ENCODE measurements around the gene SNAP91. TPM values are rescaled to one million over a fixed set of nuclear protein-coding genes. Genes with fewer than 3 reads are reported as not detected.
A peak's percentile ranks its signal among the peaks of the same experiment; 100 is the strongest.

The SNAP91 gene
- total RNA-seq, 6 experiments from 2014 or later: not detected

GRCh38 chr6:83518816-83519480, 190.0 kb downstream of the SNAP91 start:
- 58% methylated on average over 4 of the region's 4 CpGs for WGBS (ENCODE audit: insufficient coverage, low coverage, low lambda C conversion rate, missing lambda C conversion rate)
- Histone ChIP-seq H3K4me1 (no peaks in the 10 kb centered on the region), H3K4me3 (no peak overlapping the region), H3K27ac (no peak overlapping the region), H3K9me3 (no peaks in the 10 kb centered on the region), H3K27me3 (no peaks in the 10 kb centered on the region), H3K36me3 (no peaks in the 10 kb centered on the region)
- intact Hi-C loops (cut with DNase I): loop anchor here in 1 of 2 donors (10.0 kb wide), 1 partner anchor 294 kb away; no protein-coding TSS in a partner anchor
- ATAC-seq (no peak), DNase-seq (no peak)
- TF ChIP-seq, protein P1, sequence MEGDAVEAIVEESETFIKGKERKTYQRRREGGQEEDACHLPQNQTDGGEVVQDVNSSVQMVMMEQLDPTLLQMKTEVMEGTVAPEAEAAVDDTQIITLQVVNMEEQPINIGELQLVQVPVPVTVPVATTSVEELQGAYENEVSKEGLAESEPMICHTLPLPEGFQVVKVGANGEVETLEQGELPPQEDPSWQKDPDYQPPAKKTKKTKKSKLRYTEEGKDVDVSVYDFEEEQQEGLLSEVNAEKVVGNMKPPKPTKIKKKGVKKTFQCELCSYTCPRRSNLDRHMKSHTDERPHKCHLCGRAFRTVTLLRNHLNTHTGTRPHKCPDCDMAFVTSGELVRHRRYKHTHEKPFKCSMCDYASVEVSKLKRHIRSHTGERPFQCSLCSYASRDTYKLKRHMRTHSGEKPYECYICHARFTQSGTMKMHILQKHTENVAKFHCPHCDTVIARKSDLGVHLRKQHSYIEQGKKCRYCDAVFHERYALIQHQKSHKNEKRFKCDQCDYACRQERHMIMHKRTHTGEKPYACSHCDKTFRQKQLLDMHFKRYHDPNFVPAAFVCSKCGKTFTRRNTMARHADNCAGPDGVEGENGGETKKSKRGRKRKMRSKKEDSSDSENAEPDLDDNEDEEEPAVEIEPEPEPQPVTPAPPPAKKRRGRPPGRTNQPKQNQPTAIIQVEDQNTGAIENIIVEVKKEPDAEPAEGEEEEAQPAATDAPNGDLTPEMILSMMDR (IDR thresholded peaks at IDR 0.05): peak in 2 of 4 donors; percentile 7 to 19
- TF ChIP-seq POLR2A (IDR thresholded peaks at IDR 0.05): no peak

DNA sequence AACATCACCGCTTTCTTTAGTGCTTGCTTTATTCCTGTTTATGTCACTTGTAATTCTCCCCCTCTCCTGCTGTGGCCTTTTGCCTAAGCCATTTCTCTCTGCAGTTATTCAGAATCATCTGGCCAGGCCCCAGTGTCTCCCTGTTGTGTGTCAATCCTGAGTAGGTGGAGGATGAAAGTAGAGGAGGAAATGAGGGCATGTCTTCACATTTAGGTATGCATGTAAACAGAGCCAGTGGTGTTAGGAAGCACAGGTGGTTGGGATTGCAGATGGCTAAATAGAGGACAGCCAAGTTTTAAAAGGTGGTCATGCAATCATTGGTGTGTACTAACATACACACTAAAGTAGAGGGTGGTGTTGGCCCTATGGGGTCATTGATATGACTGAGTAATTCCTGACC, 191.4 kb downstream of the SNAP91 start:
- TF ChIP-seq, protein P1 (IDR thresholded peaks at IDR 0.05): no peak
- no peak for TF ChIP-seq POLR2A (IDR thresholded peaks at IDR 0.05)
- ATAC-seq: no peak
- intact Hi-C loops (cut with DNase I): loop anchor here in 1 of 2 donors (10.0 kb wide), 1 partner anchor 293 kb away; no protein-coding TSS in a partner anchor
- Histone ChIP-seq H3K9me3 (no peaks in the 10 kb centered on the region), H3K36me3 (no peaks in the 10 kb centered on the region), H3K27me3 (no peaks in the 10 kb centered on the region), H3K4me3 (no peak overlapping the region), H3K27ac (no peak overlapping the region), H3K4me1 (peaks cover 0 to 3% (median 0%) of the 10 kb centered on the region in 4 donors)
- 82% methylated on average over 1 of the region's 1 CpG for WGBS (ENCODE audit: insufficient coverage, low coverage, low lambda C conversion rate, missing lambda C conversion rate)
- no peak for DNase-seq

DNA sequence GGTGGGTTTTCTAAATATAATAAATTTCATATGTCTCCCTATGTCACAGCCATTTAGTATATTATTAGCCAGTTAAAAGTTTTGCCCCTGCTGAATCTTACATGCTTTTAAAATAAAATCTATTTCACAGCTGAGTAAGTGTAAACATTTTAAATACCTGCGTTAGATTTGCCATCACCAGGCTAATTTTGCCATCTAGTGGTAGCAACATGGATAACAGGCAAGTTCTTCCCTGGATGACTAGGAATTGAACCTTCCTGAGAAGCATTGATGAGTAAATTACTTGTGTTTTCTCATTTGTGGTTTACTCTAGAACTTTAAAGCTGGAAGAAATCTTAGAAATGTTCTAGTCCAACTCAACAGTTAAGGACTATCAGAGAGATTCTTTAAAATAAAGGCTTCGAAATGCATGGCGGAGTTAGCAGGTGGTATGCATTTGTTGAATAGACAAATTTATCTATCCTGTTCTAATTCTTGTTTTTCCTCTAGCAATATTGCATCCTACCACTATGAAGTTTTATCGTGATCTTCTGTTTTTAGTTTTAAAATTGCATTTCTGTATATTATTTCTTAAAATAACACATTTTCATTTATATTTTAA, 193.9 kb downstream of the SNAP91 start:
- ATAC-seq (peak; percentile 65 to 78 (median 72)), DNase-seq (no peak)
- Histone ChIP-seq H3K36me3 (no peaks in the 10 kb centered on the region), H3K9me3 (no peaks in the 10 kb centered on the region), H3K4me1 (peaks cover 0 to 4% (median 0%) of the 10 kb centered on the region in 4 donors), H3K27me3 (no peaks in the 10 kb centered on the region), H3K4me3 (no peak overlapping the region), H3K27ac (no peak overlapping the region)
- intact Hi-C loops (cut with DNase I): loop anchor here (5.0 to 10.0 kb wide), 2 partner anchors 98 to 290 kb away; no protein-coding TSS in a partner anchor
- TF ChIP-seq, protein P1 (IDR thresholded peaks at IDR 0.05): peak; percentile 76 to 87 (median 81)
- no peak for TF ChIP-seq POLR2A (IDR thresholded peaks at IDR 0.05)
- WGBS (ENCODE audit: insufficient coverage, low coverage, low lambda C conversion rate, missing lambda C conversion rate): 15% methylated on average over 4 of the region's 4 CpGs

DNA sequence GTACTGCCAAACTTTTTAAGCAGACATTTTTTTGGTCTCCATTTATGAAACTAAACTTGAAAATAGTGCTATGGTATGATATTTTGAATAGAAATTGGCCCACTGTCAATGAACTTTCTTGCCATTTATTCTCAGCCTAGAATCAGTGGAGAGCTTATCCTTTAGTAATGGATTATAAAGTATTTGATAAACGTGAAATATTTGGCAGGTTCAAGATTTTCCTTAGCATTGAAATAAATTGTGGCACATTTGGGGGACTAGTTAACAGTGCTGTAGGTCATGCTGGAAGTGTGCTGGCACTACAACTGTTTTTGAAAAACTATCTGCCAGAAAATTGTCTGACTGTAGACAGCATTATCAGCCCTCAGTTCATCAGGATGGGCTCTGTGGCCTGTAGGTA, 194.4 kb downstream of the SNAP91 start:
- H3K4me3 ChIP-seq: no peak overlapping the region
- WGBS (ENCODE audit: insufficient coverage, low coverage, low lambda C conversion rate, missing lambda C conversion rate): 69% methylated on average over 1 of the region's 1 CpG
- peaks cover 0 to 4% (median 0%) of the 10 kb centered on the region in 4 donors for H3K4me1 ChIP-seq
- H3K36me3 ChIP-seq: no peaks in the 10 kb centered on the region
- no peaks in the 10 kb centered on the region for H3K27me3 ChIP-seq
- no peak for DNase-seq
- intact Hi-C loops (cut with DNase I): loop anchor here (5.0 to 10.0 kb wide), 2 partner anchors 97 to 290 kb away; no protein-coding TSS in a partner anchor
- H3K27ac ChIP-seq: no peak overlapping the region
- no peak for ATAC-seq
- TF ChIP-seq, protein P1 (IDR thresholded peaks at IDR 0.05): no peak
- no peak for TF ChIP-seq POLR2A (IDR thresholded peaks at IDR 0.05)
- no peaks in the 10 kb centered on the region for H3K9me3 ChIP-seq

Measured in right lobe of liver (tissue), 6 donors.